LNCAP (cell line): Measurements from ENCODE around the gene HNRNPM.

Source experiments
- CTCF ChIP-seq: fragments of 450-650 bp; IDR thresholded peaks from 2 replicates; pipeline ENCODE4 v1.5.1; 2017; ENCODE audit warnings: mild to moderate bottlenecking

Gene HNRNPM

GRCh38 chr19:8485561-8486371, 41.0 kb downstream of the HNRNPM start:
- TF ChIP-seq CTCF = no peak

GRCh38 chr19:8486661-8487136, 41.9 kb downstream of the HNRNPM start:
- no peak for TF ChIP-seq CTCF

GRCh38 chr19:8487137-8487851, 42.5 kb downstream of the HNRNPM start:
- no peak for TF ChIP-seq CTCF

- TF ChIP-seq CTCF = no peak
These were observed 43.6 kb downstream of the HNRNPM start for GRCh38 chr19:8488365-8488764.

- TF ChIP-seq CTCF = no peak
These were observed 45.0 kb downstream of the HNRNPM start for GRCh38 chr19:8489561-8490394.

- TF ChIP-seq CTCF = no peak
These were observed 45.6 kb downstream of the HNRNPM start for GRCh38 chr19:8490395-8490760.

- TF ChIP-seq CTCF = no peak
These were observed 46.1 kb downstream of the HNRNPM start for GRCh38 chr19:8490873-8491272.
